Endothelial cell of umbilical vein (primary cell): ENCODE measurements around the gene TFIP11.

Experiments
- CTCF ChIP-seq, 2 donors: IDR thresholded peaks; 1 replicate in 1 of 2; 2 replicates in 1 of 2; pipeline ENCODE4 v1.5.1; 2011; ENCODE audit warnings: low read length in 2 of 2, mild to moderate bottlenecking in 2 of 2, moderate library complexity in 2 of 2, control low read depth in 1 of 2, inconsistent platforms in 1 of 2, low read depth in 1 of 2; ENCODE audit not compliant: insufficient read depth in 1 of 2; ENCODE audit errors: extremely low read depth in 1 of 2
- EZH2 ChIP-seq: IDR thresholded peaks from 2 replicates; pipeline ENCODE4 v1.6.1; 2012; ENCODE audit warnings: borderline replicate concordance, low read depth, mild to moderate bottlenecking, moderate library complexity, low read length, inconsistent platforms; ENCODE audit not compliant: severe bottlenecking
- JUN ChIP-seq: IDR thresholded peaks from 2 replicates; pipeline ENCODE4 v1.6.1; 2011; ENCODE audit warnings: borderline replicate concordance, low read depth; ENCODE audit not compliant: insufficient read length, insufficient read depth
- MAX ChIP-seq: IDR thresholded peaks from 2 replicates; pipeline ENCODE4 v1.6.1; 2011; ENCODE audit not compliant: insufficient read depth, insufficient read length
- POLR2A ChIP-seq: IDR thresholded peaks from 2 replicates; pipeline ENCODE4 v1.6.1; 2012; ENCODE audit warnings: low read depth, mild to moderate bottlenecking, control low read depth, low read length
- POLR2AphosphoS5 ChIP-seq: IDR thresholded peaks from 2 replicates; pipeline ENCODE4 v1.6.1; 2012; ENCODE audit warnings: low read depth, mild to moderate bottlenecking, control low read depth, low read length, moderate library complexity; ENCODE audit not compliant: insufficient read depth

- TF ChIP-seq CTCF (IDR thresholded peaks at IDR 0.05; ENCODE audit: extremely low read depth in 1 of 2, insufficient read depth in 1 of 2, low read depth in 1 of 2, low read length in 2 of 2) (no peak), POLR2A (no peak), POLR2AphosphoS5 (no peak), MAX (no peak), JUN (no peak), EZH2 (no peak)
Measured at GRCh38 chr22:26517429-26517828, 5.2 kb upstream of the TFIP11 start.
